ENCODE measurements around the gene CBX4.

CBX4 gene

GRCh38 chr17:79839356-79840268 is at the start of gene CBX4:
CBX4 (minus strand) TSS chr17:79839440; CDS start chr17:79839251, 189 bp downstream.
- peak; percentile 91 for DNase-seq (ENCODE audit: low read depth)

GRCh38 chr17:79888009-79888540 is 48.8 kb upstream of the CBX4 start:
- DNase-seq (ENCODE audit: low read depth), result no peak

- DNase-seq (ENCODE audit: low read depth), result no peak
Measured at GRCh38 chr17:79887451-79887991, 48.3 kb upstream of the CBX4 start.

GRCh38 chr17:79883202-79883601 is 44.0 kb upstream of the CBX4 start:
- DNase-seq (ENCODE audit: low read depth), result no peak

GRCh38 chr17:79878329-79878947 is 39.2 kb upstream of the CBX4 start:
- no peak for DNase-seq (ENCODE audit: low read depth)

- DNase-seq (ENCODE audit: low read depth), result no peak
Measured at GRCh38 chr17:79877041-79877440, 37.8 kb upstream of the CBX4 start.

GRCh38 chr17:79875511-79875910 is 36.3 kb upstream of the CBX4 start:
- no peak for DNase-seq (ENCODE audit: low read depth)

- no peak for DNase-seq (ENCODE audit: low read depth)
Measured at GRCh38 chr17:79874329-79874981, 35.2 kb upstream of the CBX4 start.

GRCh38 chr17:79873583-79873982 is 34.3 kb upstream of the CBX4 start:
- no peak for DNase-seq (ENCODE audit: low read depth)

- no peak for DNase-seq (ENCODE audit: low read depth)
Measured at GRCh38 chr17:79872762-79873161, 33.5 kb upstream of the CBX4 start.

GRCh38 chr17:79871131-79871530 is 31.9 kb upstream of the CBX4 start:
- DNase-seq (ENCODE audit: low read depth), result no peak

- no peak for DNase-seq (ENCODE audit: low read depth)
Measured at GRCh38 chr17:79870540-79870939, 31.3 kb upstream of the CBX4 start.

GRCh38 chr17:79866791-79867518 is 27.7 kb upstream of the CBX4 start:
- DNase-seq (ENCODE audit: low read depth), result no peak

GRCh38 chr17:79865351-79866210 is 26.3 kb upstream of the CBX4 start:
- no peak for DNase-seq (ENCODE audit: low read depth)

GRCh38 chr17:79864617-79865250 is 25.5 kb upstream of the CBX4 start:
- no peak for DNase-seq (ENCODE audit: low read depth)

GRCh38 chr17:79864147-79864546 is 24.9 kb upstream of the CBX4 start:
- no peak for DNase-seq (ENCODE audit: low read depth)

- no peak for DNase-seq (ENCODE audit: low read depth)
Measured at GRCh38 chr17:79862771-79863440, 23.7 kb upstream of the CBX4 start.

GRCh38 chr17:79862238-79862637 is 23.0 kb upstream of the CBX4 start:
- DNase-seq (ENCODE audit: low read depth), result no peak

GRCh38 chr17:79861413-79862216 is 22.4 kb upstream of the CBX4 start:
- DNase-seq (ENCODE audit: low read depth), result no peak

Measured in activated T-cell treated with anti-CD3 and anti-CD28 coated beads for 48 hours (primary cell).